Measurements from ENCODE around the gene LUZP2. TPM values are rescaled to one million over a fixed set of nuclear protein-coding genes. Genes with fewer than 3 reads are reported as not detected.

The LUZP2 gene
- total and polyA plus RNA-seq, 2 donors (not counting 1 experiment from before 2014, with no cell fraction given), result not detected

- Histone ChIP-seq H3K79me2 (ENCODE audit: control insufficient read depth, insufficient read depth, low read length) (no peaks in the 10 kb centered on the region), H3K4me3 (ENCODE audit: control extremely low read depth in 1 of 5, extremely low read depth in 1 of 5, insufficient read depth in 1 of 5, low read depth in 2 of 5, low read length in 4 of 5) (no peak overlapping the region), H3K36me3 (replicated peaks in 1 of 2; ENCODE audit: control extremely low read depth in 1 of 2, control insufficient read depth in 1 of 2, extremely low read depth in 1 of 2, insufficient read depth in 2 of 2, low read length in 1 of 2) (no peaks in the 10 kb centered on the region), H3K27me3 (replicated peaks in 1 of 4; ENCODE audit: control extremely low read depth in 1 of 4, control insufficient read depth in 3 of 4, insufficient read depth in 4 of 4, low read length in 3 of 4) (no peaks in the 10 kb centered on the region), H4K20me1 (ENCODE audit: control insufficient read depth, insufficient read depth, low read length, poor library complexity, severe bottlenecking) (no peaks in the 10 kb centered on the region), H3K4me1 (ENCODE audit: control insufficient read depth in 2 of 2, insufficient read depth in 2 of 2, low read length in 2 of 2) (no peaks in the 10 kb centered on the region), H3K27ac (ENCODE audit: low read length in 2 of 2) (no peak overlapping the region), H3K4me2 (replicated peaks; ENCODE audit: low read depth, low read length, poor library complexity, severe bottlenecking) (no peak overlapping the region), H3K9ac (ENCODE audit: low read length) (no peak overlapping the region), H2AFZ (ENCODE audit: insufficient read depth, low read depth, low read length, poor library complexity, severe bottlenecking) (no peak overlapping the region), H3K9me3 (ENCODE audit: control extremely low read depth in 1 of 3, control insufficient read depth in 2 of 3, insufficient read depth in 1 of 3, low read length in 2 of 3) (no peaks in the 10 kb centered on the region)
- no peaks in the 10 kb centered on the region for H3K9me3 Mint-ChIP-seq (ENCODE audit: insufficient read depth)
- WGBS (ENCODE audit: insufficient coverage), result no CpG with 5 or more reads among the region's 5 CpGs
- no peak for TF ChIP-seq EZH2 (IDR thresholded peaks at IDR 0.05; ENCODE audit: borderline replicate concordance, insufficient read depth, low read depth, low read length, poor library complexity, severe bottlenecking)
- no peak for TF ChIP-seq CTCF (IDR thresholded peaks at IDR 0.05)
- ATAC-seq (ENCODE audit: low read depth) (no peak), DNase-seq (no peak)
- ChIA-PET CTCF (no interaction called here), POLR2A (no interaction called here)
- no peaks in the 10 kb centered on the region for H3K4me1 Mint-ChIP-seq
- H3K27me3 Mint-ChIP-seq, result no peaks in the 10 kb centered on the region
- intact Hi-C loops (cut with micrococcal nuclease), result no loop called here
- no peak overlapping the region for H3K4me3 Mint-ChIP-seq
- H3K27ac Mint-ChIP-seq, result no peak overlapping the region
Observed at GRCh38 chr11:24678703-24679348, 182.0 kb downstream of the LUZP2 start.

- H3K27ac Mint-ChIP-seq, result no peak overlapping the region
- H3K27me3 Mint-ChIP-seq, result no peaks in the 10 kb centered on the region
- intact Hi-C loops (cut with micrococcal nuclease), result no loop called here
- no peak for DNase-seq
- H3K36me3 ChIP-seq (replicated peaks in 1 of 2; ENCODE audit: control extremely low read depth in 1 of 2, control insufficient read depth in 1 of 2, extremely low read depth in 1 of 2, insufficient read depth in 2 of 2, low read length in 1 of 2), result no peaks in the 10 kb centered on the region
- H3K4me3 Mint-ChIP-seq, result no peak overlapping the region
- no peaks in the 10 kb centered on the region for H3K4me1 Mint-ChIP-seq
- H3K9ac ChIP-seq (ENCODE audit: low read length), result no peak overlapping the region
- ChIA-PET CTCF (no interaction called here), POLR2A (no interaction called here)
- ATAC-seq (ENCODE audit: low read depth), result no peak
- no peaks in the 10 kb centered on the region for H3K9me3 ChIP-seq (ENCODE audit: control extremely low read depth in 1 of 3, control insufficient read depth in 2 of 3, insufficient read depth in 1 of 3, low read length in 2 of 3)
- no peak overlapping the region for H3K4me2 ChIP-seq (replicated peaks; ENCODE audit: low read depth, low read length, poor library complexity, severe bottlenecking)
- no peaks in the 10 kb centered on the region for H3K27me3 ChIP-seq (replicated peaks in 1 of 4; ENCODE audit: control extremely low read depth in 1 of 4, control insufficient read depth in 3 of 4, insufficient read depth in 4 of 4, low read length in 3 of 4)
- H2AFZ ChIP-seq (ENCODE audit: insufficient read depth, low read depth, low read length, poor library complexity, severe bottlenecking), result no peak overlapping the region
- H3K79me2 ChIP-seq (ENCODE audit: control insufficient read depth, insufficient read depth, low read length), result no peaks in the 10 kb centered on the region
- H3K4me3 ChIP-seq (ENCODE audit: control extremely low read depth in 1 of 5, extremely low read depth in 1 of 5, insufficient read depth in 1 of 5, low read depth in 2 of 5, low read length in 4 of 5), result no peak overlapping the region
- H3K27ac ChIP-seq (ENCODE audit: low read length in 2 of 2), result no peak overlapping the region
- no peaks in the 10 kb centered on the region for H3K9me3 Mint-ChIP-seq (ENCODE audit: insufficient read depth)
- no peaks in the 10 kb centered on the region for H4K20me1 ChIP-seq (ENCODE audit: control insufficient read depth, insufficient read depth, low read length, poor library complexity, severe bottlenecking)
- TF ChIP-seq EZH2 (IDR thresholded peaks at IDR 0.05; ENCODE audit: borderline replicate concordance, insufficient read depth, low read depth, low read length, poor library complexity, severe bottlenecking) (no peak), CTCF (IDR thresholded peaks at IDR 0.05) (no peak)
- H3K4me1 ChIP-seq (ENCODE audit: control insufficient read depth in 2 of 2, insufficient read depth in 2 of 2, low read length in 2 of 2), result no peaks in the 10 kb centered on the region
- no CpG with 5 or more reads among the region's 2 CpGs for WGBS (ENCODE audit: insufficient coverage)
Observed at GRCh38 chr11:24679821-24680351, 183.0 kb downstream of the LUZP2 start.
